Measurements from ENCODE around the gene SYT5. TPM values are rescaled to one million over a fixed set of nuclear protein-coding genes. Genes with fewer than 3 reads are reported as not detected.
A peak's percentile ranks its signal among the peaks of the same experiment; 100 is the strongest.

The SYT5 gene
- total and polyA plus RNA-seq, 2 of the 8 experiments (the other 6 are each of a cell fraction or from before 2014, with no cell fraction given): 0.35 to 0.67 TPM

GRCh38 chr19:55178781-55179599 is 1.1 kb downstream of the SYT5 start (continued):
- TF ChIP-seq JUN (IDR thresholded peaks at IDR 0.05; ENCODE audit: low read depth, low read length): peak; percentile 80; the same call in 1 of the 2 replicates
- TF ChIP-seq BACH1 (IDR thresholded peaks at IDR 0.05; ENCODE audit: low read length): 0 out of 2 replicates have a peak, but pooled peaks have one; percentile 28
- peak; percentile 74 for TF ChIP-seq TAF7 (optimal IDR thresholded peaks at IDR 0.05; ENCODE audit: borderline replicate concordance, low read depth, low read length)
- TF ChIP-seq KDM4A (IDR thresholded peaks at IDR 0.05; ENCODE audit: low read depth, low read length, severe bottlenecking): peak; percentile 42
- TF ChIP-seq TAF1 (IDR thresholded peaks at IDR 0.05; ENCODE audit: low read depth, low read length): peak; percentile 42; the same call in 1 of the 2 replicates
- no peak for TF ChIP-seq SP2 (IDR thresholded peaks at IDR 0.05; ENCODE audit: low read length)
- TF ChIP-seq KDM5A (IDR thresholded peaks at IDR 0.05; ENCODE audit: low read length): no peak
- 0 out of 2 replicates have a peak, but pooled peaks have one; percentile 10 for TF ChIP-seq SRF (IDR thresholded peaks at IDR 0.05; ENCODE audit: low read depth, low read length)
- no peak for TF ChIP-seq ATF3 (IDR thresholded peaks at IDR 0.05; ENCODE audit: insufficient read depth, low read depth, low read length)
- peak; percentile 54 for TF ChIP-seq SAP30 (IDR thresholded peaks at IDR 0.05; ENCODE audit: insufficient read depth, insufficient replicate concordance, low read length)
- TF ChIP-seq ATF2 (IDR thresholded peaks at IDR 0.05; ENCODE audit: low read length): peak; percentile 92
- TF ChIP-seq SP1 (IDR thresholded peaks at IDR 0.05; ENCODE audit: low read depth, low read length): peak; percentile 100
- TF ChIP-seq CTCF (IDR thresholded peaks at IDR 0.05; ENCODE audit: control extremely low read depth in 1 of 3, insufficient read depth in 1 of 3, low read depth in 1 of 3, low read length in 3 of 3): no peak
- peak; percentile 82 for TF ChIP-seq YY1 (IDR thresholded peaks at IDR 0.05; ENCODE audit: low read depth, low read length)
- TF ChIP-seq CTBP2 (IDR thresholded peaks at IDR 0.05; ENCODE audit: borderline replicate concordance, insufficient read depth, insufficient read length, low read length): peak; percentile 70
- TF ChIP-seq GTF2F1 (IDR thresholded peaks at IDR 0.05; ENCODE audit: borderline replicate concordance, low read depth, low read length): no peak
- no peak for TF ChIP-seq EZH2 (IDR thresholded peaks at IDR 0.05; ENCODE audit: low read depth, low read length, severe bottlenecking)
- TF ChIP-seq RBBP5 (IDR thresholded peaks at IDR 0.05; ENCODE audit: borderline replicate concordance, low read depth, low read length): no peak

Measured in H1 (cell line).